Kidney glomerular epithelial cell (primary cell): ENCODE measurements around the gene CMBL.
"Not testable (repeated sequence)": the region's sequence is repeated elsewhere in the genome, so short reads cannot be mapped to it uniquely, and the experiment has no call there.

Experiments
- DNase-seq: peaks from one replicate; lab custom pipeline; 2025; lab: John Stamatoyannopoulos, UW

CMBL gene

GRCh38 chr5:10307206-10308148, at the start of gene CMBL:
CMBL (minus strand) TSS chr5:10307902; CDS start chr5:10290762, 17,140 bp downstream.
- peak; percentile 27 for DNase-seq

DNA sequence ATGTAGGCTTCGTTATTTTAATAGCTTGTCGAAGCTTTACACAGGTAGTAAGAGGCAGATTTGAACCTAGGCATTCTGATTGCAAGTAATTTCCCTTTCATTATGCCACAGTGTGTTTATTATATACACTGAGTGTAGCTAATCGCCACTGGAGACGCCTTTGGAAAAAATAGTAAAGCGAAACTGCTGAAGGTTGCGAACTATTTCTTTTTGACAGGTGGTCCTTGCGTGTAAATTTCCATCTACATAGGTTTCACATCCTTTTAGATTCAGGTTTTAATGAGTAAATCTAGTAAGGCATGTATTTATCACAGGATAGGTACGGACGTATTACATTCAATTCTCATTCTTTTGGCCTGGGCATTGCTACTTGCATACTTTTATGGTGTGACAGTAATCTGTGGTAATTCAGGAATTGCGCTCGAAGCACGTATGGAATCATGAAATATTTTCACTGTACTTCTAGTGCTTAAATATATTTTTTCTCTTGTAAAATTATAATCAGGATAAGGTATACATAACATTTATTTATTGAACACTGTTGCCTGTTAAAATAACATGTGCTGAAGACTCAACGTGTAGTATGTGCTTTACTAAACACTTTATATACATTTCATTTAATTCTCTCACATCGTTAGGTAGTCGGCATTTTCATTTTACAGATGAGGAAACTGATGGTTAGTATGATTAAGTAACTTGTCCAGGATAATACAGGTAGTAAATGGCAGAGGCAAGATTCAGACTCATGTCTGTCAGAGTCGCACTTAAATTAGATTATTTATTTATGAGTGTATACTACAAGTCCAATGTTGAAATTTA, 47.6 kb upstream of the CMBL start:
- no peak for DNase-seq

- peak; percentile 29 for DNase-seq
Observed at GRCh38 chr5:10354048-10354872, 46.6 kb upstream of the CMBL start.

GRCh38 chr5:10353241-10354047, 45.7 kb upstream of the CMBL start, which contains the start of gene MARCHF6:
MARCHF6 (plus strand) TSS chr5:10353695; CDS start chr5:10353899, 204 bp downstream.
- peak; percentile 83 for DNase-seq

- no peak for DNase-seq
Observed at GRCh38 chr5:10352430-10353240, 44.9 kb upstream of the CMBL start.

- DNase-seq: no peak
Observed at GRCh38 chr5:10351919-10352318, 44.2 kb upstream of the CMBL start.

DNA sequence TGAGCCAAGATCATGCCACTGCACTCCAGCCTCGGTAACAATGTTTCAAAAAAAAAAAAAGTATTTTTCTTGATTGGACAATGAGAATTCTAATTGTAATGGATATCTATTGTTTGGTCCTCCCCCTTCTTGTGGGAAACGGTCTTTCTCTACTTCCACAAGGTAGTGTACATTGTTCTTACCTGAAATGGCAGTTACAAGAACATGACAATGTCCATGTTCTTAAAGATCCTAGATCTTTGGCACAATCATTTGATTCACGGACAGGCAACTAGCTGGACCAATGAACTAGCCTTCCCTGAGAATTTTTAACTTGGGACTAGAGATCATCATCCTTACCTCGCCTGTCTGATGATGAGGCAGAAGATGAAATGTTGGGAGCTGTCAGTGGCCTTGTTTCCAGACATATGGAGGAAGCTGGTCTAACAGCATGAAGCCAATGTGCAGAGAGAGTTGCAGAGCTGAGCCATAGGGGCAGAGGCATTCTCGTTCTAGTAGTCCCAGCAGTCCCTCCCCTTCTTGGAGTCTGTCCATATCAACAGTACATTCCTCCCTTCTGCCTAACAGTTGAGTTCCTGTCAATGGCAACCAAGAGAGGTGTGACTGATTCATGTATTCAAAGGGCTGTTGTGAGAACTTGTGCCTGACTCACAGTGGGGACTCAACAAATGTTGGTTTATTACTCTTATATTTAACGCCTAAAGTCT, 43.6 kb upstream of the CMBL start:
- DNase-seq: peak; percentile 44

GRCh38 chr5:10348258-10348657, 40.6 kb upstream of the CMBL start:
- no peak for DNase-seq

DNA sequence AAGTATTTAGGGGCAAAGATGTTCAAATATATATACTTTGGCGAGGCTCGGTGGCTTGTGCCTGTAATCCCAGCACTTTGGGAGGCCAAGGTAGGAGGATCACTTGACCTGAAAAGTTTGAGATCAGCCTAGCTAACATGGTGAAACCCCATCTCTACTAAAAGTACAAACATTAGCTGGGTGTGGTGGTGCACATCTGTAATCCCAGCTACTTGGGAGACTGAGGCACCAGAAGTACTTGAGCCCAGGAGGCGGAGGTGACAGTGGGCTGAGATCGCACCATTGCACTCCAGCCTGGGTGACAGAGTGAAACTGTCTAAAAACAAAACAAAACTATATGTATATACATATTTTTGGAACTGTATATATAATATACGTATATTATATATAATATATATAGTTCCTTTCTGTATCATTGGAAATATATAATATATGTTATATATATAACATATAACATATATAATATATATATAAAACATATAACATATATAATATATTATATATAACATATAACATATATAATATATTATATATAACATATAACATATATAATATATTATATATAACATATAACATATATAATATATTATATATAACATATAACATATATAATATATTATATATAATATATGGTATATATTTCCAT, 36.9 kb upstream of the CMBL start:
- not testable (repeated sequence) for DNase-seq

GRCh38 chr5:10343486-10343885, 35.8 kb upstream of the CMBL start:
- DNase-seq: no peak

- no peak for DNase-seq
Observed at GRCh38 chr5:10339958-10340357, 32.3 kb upstream of the CMBL start.

DNA sequence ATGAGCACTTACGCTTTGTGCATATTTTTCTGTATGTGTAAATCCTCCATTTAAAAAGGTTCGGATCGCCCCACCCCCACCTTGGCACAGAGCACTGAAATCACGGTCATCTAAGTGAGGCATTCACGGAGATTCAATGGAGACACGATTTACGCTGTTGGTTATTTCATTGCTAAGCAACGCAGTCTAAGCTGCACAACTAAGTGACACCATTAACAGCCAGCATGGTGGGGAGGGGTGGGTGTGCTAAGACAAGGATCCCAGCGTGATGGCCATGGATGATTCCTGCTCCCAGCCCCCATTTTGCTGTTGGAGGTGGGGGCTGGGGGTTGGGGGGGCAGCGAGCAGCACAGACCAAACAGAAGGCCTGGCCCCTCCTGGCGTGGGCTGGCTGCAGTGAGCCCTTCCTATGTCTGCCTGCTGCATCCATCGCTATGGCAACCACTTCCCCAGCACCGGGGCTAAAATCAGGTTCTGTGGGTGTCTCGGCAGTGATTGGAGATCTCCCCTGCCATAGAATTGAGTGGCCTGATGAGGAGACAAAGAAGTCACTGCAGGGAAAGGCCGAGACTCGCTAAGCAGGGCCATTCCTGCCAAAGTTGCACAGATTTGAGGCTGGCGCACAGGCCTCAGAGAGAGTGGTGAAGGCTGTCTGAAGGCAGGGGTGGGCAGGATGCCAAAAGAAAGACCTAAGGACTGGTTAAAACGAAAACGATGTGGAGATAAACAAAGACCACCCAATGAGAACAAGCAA, 31.5 kb upstream of the CMBL start:
- no peak for DNase-seq

- DNase-seq: no peak
Observed at GRCh38 chr5:10338686-10339057, 31.0 kb upstream of the CMBL start.

- DNase-seq: no peak
Observed at GRCh38 chr5:10337986-10338385, 30.3 kb upstream of the CMBL start.

DNA sequence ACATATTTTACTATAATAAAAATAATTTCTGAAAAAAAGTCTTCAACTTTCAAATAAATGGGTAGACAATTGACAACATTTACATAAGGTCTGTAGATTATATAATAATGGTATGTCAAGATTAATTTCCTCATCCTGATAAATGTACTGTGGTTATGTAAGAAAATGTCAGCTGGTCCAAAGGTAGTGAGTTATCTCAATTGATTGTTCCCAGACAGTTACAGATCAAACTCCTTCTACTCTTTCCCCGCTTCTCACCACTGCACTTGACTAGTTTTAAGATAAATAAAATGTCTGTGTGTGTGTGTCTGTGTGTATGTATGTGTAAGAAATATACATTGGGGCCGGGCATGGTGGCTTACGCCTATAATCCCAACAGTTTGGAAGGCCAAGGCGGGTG, 29.4 kb upstream of the CMBL start:
- no peak for DNase-seq

GRCh38 chr5:10335711-10336470, 28.2 kb upstream of the CMBL start:
- no peak for DNase-seq

- no peak for DNase-seq
Observed at GRCh38 chr5:10334831-10335230, 27.1 kb upstream of the CMBL start.
